Measurements from ENCODE around the gene PACSIN1. TPM values are rescaled to one million over a fixed set of nuclear protein-coding genes. Genes with fewer than 3 reads are reported as not detected.

Gene PACSIN1
- total RNA-seq, 1 experiment from 2014 or later = 7.0 TPM

- Histone ChIP-seq H3K9ac (ENCODE audit: extremely low read depth, insufficient read length, low read length) (no peak overlapping the region), H3K23me2 (ENCODE audit: insufficient read length, low read depth, low read length, poor library complexity, severe bottlenecking) (no peaks in the 10 kb centered on the region), H4K8ac (replicated peaks; ENCODE audit: insufficient read length, low read depth, low read length) (no peak overlapping the region), H3K4ac (ENCODE audit: low read depth, low read length) (no peak overlapping the region), H3K56ac (ENCODE audit: insufficient read length, low read depth, low read length) (no peak overlapping the region), H3K79me1 (ENCODE audit: insufficient read depth, low read depth, low read length, poor library complexity, severe bottlenecking) (no peaks in the 10 kb centered on the region), H3K4me2 (ENCODE audit: insufficient read depth, insufficient read length, low read length) (no peak overlapping the region), H2AK5ac (ENCODE audit: insufficient read length, low read length) (no peak overlapping the region), H3K23ac (ENCODE audit: insufficient read length, low read depth, low read length) (no peak overlapping the region), H3K14ac (ENCODE audit: insufficient read depth, low read length) (no peak overlapping the region), H3K9me3 (ENCODE audit: control insufficient read depth, low read depth, low read length) (no peaks in the 10 kb centered on the region), H3K79me2 (ENCODE audit: insufficient read depth, low read length) (no peaks in the 10 kb centered on the region), H3K27me3 (ENCODE audit: insufficient read depth, low read length) (no peaks in the 10 kb centered on the region), H2BK5ac (ENCODE audit: insufficient read length, low read length) (no peak overlapping the region), H3K4me1 (ENCODE audit: insufficient read depth, low read length) (no peaks in the 10 kb centered on the region; the same call in 1 of the 2 replicates), H4K91ac (ENCODE audit: insufficient read length, low read depth, low read length) (no peak overlapping the region), H3T11ph (ENCODE audit: low read length) (no peak overlapping the region), H2BK12ac (ENCODE audit: insufficient read length, low read depth, low read length) (no peak overlapping the region), H2BK15ac (ENCODE audit: low read depth, low read length) (no peak overlapping the region), H3K18ac (ENCODE audit: insufficient read length, low read depth, low read length) (no peak overlapping the region), H4K5ac (ENCODE audit: insufficient read length, low read depth, low read length) (no peak overlapping the region), H2BK120ac (ENCODE audit: low read depth, low read length, poor library complexity, severe bottlenecking) (no peak overlapping the region), H2BK20ac (ENCODE audit: low read depth, low read length, poor library complexity, severe bottlenecking) (no peak overlapping the region), H4K20me1 (ENCODE audit: control insufficient read depth, insufficient read depth, insufficient read length) (no peaks in the 10 kb centered on the region), H2AFZ (ENCODE audit: low read length) (no peak overlapping the region), H3K27ac (ENCODE audit: insufficient read length, low read depth, low read length) (no peak overlapping the region)
- H3K9me3 Mint-ChIP-seq = no peaks in the 10 kb centered on the region; a peak in 2 of 5 replicates
- no peak for DNase-seq
- H3K27ac Mint-ChIP-seq = no peak overlapping the region
- H3K27me3 Mint-ChIP-seq (ENCODE audit: low read depth) = peaks cover 1% of the 10 kb centered on the region; the same call in 1 of the 2 replicates
- no peak overlapping the region for H3K4me3 Mint-ChIP-seq
- TF ChIP-seq, protein P1, sequence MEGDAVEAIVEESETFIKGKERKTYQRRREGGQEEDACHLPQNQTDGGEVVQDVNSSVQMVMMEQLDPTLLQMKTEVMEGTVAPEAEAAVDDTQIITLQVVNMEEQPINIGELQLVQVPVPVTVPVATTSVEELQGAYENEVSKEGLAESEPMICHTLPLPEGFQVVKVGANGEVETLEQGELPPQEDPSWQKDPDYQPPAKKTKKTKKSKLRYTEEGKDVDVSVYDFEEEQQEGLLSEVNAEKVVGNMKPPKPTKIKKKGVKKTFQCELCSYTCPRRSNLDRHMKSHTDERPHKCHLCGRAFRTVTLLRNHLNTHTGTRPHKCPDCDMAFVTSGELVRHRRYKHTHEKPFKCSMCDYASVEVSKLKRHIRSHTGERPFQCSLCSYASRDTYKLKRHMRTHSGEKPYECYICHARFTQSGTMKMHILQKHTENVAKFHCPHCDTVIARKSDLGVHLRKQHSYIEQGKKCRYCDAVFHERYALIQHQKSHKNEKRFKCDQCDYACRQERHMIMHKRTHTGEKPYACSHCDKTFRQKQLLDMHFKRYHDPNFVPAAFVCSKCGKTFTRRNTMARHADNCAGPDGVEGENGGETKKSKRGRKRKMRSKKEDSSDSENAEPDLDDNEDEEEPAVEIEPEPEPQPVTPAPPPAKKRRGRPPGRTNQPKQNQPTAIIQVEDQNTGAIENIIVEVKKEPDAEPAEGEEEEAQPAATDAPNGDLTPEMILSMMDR (conservative IDR thresholded peaks at IDR 0.05) = no peak
- H3K4me1 Mint-ChIP-seq = peaks cover 20 to 35% of the 10 kb centered on the region in 2 experiments
- no CpG with 5 or more reads among the region's 4 CpGs for WGBS (ENCODE audit: extremely low coverage, insufficient read length, low lambda C conversion rate)
- no peaks in the 10 kb centered on the region for H3K36me3 Mint-ChIP-seq (ENCODE audit: insufficient read depth in 1 of 3, low read depth in 3 of 3)
These were observed 92.4 kb downstream of the PACSIN1 start for GRCh38 chr6:34558172-34558714.
